ENCODE results near the gene LRRFIP1.
"Not testable (repeated sequence)": the region's sequence is repeated elsewhere in the genome, so short reads cannot be mapped to it uniquely, and the experiment has no call there.

LRRFIP1 gene

DNA sequence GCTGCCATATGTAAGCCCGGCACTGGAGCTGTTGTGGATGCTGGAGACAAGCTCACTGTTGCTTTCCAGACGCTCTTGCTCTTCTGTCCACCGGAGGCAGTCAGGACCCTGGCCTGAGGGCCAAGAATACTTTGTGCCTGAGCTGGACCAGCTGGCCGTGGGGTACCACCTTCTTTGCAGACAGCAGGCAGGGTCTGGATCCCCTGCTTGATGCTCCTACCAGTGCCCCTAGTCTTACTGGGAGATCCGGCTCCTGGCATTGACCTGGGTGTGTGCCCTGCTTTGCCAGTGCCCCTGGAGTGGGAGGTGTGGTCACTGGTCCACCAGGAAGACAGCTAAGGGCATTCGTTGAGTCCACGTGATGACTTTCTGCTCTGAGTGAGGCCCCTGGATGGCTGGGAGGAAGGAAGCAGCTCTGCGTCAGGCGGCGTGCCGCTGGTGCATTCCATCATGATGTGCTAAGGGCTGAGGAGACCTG, 59.3 kb downstream of the LRRFIP1 start:
- in situ Hi-C loops (cut with HindIII; ENCODE audit: low pct_unique_long_range_greater_than_20kb, low sequenced_read_pairs) = no loop called here
- no peak for DNase-seq (ENCODE audit: low read depth in 1 of 2, low spot score in 1 of 2)
- TF ChIP-seq JUND (IDR thresholded peaks at IDR 0.05; ENCODE audit: low read depth) = no peak

DNA sequence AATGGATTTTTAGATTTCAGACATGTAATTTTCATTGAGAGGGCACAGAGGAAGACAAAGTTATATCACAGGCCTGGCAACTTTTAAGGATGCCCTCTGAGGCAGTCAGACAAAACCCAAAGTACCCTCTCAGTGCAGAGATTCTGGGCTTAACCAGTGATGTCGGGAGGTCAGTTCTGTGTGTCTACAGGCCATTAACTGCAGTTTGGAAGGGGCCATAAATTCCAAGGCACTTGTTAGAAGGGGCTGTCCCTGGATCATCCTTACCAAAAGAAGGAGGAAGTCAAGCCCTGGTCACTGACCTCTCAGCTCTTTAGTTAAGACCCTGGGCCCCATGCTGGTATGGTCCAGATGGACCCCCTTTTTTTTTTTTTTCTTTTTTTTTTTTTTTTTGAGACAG, 60.7 kb downstream of the LRRFIP1 start:
- in situ Hi-C loops (cut with HindIII; ENCODE audit: low pct_unique_long_range_greater_than_20kb, low sequenced_read_pairs) = no loop called here
- no peak for DNase-seq (ENCODE audit: low read depth in 1 of 2, low spot score in 1 of 2)
- no peak for TF ChIP-seq JUND (IDR thresholded peaks at IDR 0.05; ENCODE audit: low read depth)

GRCh38 chr2:237688541-237688940, 61.2 kb downstream of the LRRFIP1 start:
- in situ Hi-C loops (cut with HindIII; ENCODE audit: low pct_unique_long_range_greater_than_20kb, low sequenced_read_pairs); DNase-seq (ENCODE audit: low read depth in 1 of 2, low spot score in 1 of 2): not testable (repeated sequence)

- TF ChIP-seq JUND (IDR thresholded peaks at IDR 0.05; ENCODE audit: low read depth) = no peak
- in situ Hi-C loops (cut with HindIII; ENCODE audit: low pct_unique_long_range_greater_than_20kb, low sequenced_read_pairs) = no loop called here
- no peak for DNase-seq (ENCODE audit: low read depth in 1 of 2, low spot score in 1 of 2)
These were observed 62.1 kb downstream of the LRRFIP1 start for GRCh38 chr2:237689336-237690131.

- in situ Hi-C loops (cut with HindIII; ENCODE audit: low pct_unique_long_range_greater_than_20kb, low sequenced_read_pairs) = no loop called here
- no peak for TF ChIP-seq JUND (IDR thresholded peaks at IDR 0.05; ENCODE audit: low read depth)
- no peak for DNase-seq (ENCODE audit: low read depth in 1 of 2, low spot score in 1 of 2)
These were observed 63.9 kb downstream of the LRRFIP1 start for GRCh38 chr2:237691029-237691907.

- peak; percentile 72 to 92 for DNase-seq (ENCODE audit: low read depth in 1 of 2, low spot score in 1 of 2)
These were observed 64.7 kb downstream of the LRRFIP1 start for GRCh38 chr2:237691908-237692600.

DNA sequence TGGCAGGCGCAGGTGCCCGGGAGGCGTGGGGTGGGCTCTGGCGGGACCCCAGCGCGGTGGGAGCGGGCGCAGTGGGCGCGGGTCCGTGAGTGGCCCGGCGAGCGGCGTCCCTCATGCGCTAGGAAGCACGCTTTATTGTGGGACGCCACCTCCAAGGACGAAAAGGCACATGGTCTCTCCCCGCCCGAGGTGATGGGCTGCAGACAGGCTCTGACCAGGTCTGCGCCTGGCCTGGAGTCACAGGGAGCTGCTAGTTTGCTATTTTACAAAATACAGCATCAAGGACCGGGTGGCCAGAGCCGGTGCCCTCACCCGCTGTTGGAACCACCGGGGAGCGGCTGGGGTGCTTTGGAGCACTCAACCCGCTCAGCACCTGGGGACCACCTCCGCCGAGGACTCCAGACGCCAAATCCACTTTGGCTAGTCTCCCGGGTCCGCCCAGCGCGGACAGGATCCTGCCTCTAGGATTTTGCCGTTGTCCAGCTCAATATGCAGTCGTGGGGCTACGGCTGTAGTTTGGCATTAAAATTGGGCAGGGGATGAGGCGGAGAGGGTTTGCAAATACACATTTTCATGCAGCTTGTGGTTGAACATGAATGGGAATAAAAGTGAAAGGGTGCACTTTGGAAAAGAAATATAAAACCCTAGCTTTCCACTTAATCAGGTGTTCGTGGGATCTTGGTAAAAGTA, 65.4 kb downstream of the LRRFIP1 start:
- no peak for DNase-seq (ENCODE audit: low read depth in 1 of 2, low spot score in 1 of 2)
- no peak for TF ChIP-seq JUND (IDR thresholded peaks at IDR 0.05; ENCODE audit: low read depth)
- in situ Hi-C loops (cut with HindIII; ENCODE audit: low pct_unique_long_range_greater_than_20kb, low sequenced_read_pairs) = no loop called here

More at GRCh38 chr2:237691908-237692600, 64.7 kb downstream of the LRRFIP1 start:
- in situ Hi-C loops (cut with HindIII; ENCODE audit: low pct_unique_long_range_greater_than_20kb, low sequenced_read_pairs) = no loop called here
- no peak for TF ChIP-seq JUND (IDR thresholded peaks at IDR 0.05; ENCODE audit: low read depth)

DNA sequence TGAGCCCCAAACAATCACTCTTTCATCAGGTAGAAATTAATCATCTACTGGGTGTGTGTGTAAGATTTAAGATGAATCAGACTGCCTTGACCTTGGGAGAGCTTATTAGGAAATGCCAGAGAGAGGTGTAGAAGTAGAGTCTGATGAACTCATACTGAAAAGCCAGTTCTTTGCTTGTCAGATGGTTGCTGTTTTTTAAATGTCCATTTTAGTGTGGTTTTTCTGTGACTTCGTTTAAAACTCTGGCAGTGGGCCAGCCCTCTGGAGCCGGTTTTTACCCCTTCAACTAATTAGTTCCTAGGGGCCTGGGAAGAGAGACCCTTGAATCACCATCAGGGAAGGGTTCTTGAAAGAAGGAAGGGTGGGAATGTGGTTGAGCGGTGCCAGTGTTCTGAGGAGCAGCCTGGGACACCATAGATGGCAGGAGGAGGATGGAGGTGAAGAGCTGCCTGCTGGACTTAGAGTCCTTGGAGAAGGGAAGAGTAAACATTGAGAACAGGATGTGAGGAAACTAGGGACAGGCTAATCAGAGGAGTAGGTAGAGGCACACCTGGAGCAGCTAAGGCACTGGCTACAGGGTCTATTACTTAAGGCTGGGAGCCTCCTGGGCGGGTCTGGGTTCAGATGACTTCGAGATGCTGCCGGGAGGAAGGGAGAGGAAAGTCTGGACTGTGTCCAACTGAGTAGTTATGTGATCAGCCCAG, 66.1 kb downstream of the LRRFIP1 start:
- TF ChIP-seq JUND (IDR thresholded peaks at IDR 0.05; ENCODE audit: low read depth) = no peak
- no peak for DNase-seq (ENCODE audit: low read depth in 1 of 2, low spot score in 1 of 2)
- in situ Hi-C loops (cut with HindIII; ENCODE audit: low pct_unique_long_range_greater_than_20kb, low sequenced_read_pairs) = no loop called here

- no peak for TF ChIP-seq JUND (IDR thresholded peaks at IDR 0.05; ENCODE audit: low read depth)
- DNase-seq (ENCODE audit: low read depth in 1 of 2, low spot score in 1 of 2) = no peak
These were observed 67.2 kb downstream of the LRRFIP1 start for GRCh38 chr2:237694415-237695194.

DNA sequence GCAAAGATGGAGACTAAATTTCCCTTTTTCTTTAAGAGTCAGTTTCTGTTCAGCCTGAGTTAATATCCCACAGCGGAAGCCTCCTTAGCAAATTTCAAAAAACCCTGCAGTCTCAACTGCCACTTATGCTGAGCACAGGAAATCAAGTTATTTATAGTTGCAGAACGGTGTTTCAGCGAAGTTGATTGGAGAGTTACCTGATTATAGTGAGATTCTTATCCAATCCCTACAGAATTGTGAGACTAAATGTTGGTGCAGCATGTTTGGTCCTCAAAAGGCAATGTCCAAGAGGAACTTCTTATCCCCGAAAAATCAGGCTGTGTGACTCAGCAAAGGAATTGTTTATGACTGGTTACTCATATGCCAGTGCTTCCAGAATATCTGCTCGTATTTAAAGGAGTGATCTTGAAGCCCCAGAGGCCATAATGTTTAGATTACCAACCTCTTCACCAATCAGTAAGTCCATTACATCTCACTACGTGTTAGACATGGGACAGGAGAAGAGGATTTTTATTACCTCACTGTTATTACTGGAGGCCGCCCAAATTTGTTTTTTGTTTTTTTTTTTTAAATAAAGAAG, 67.9 kb downstream of the LRRFIP1 start:
- in situ Hi-C loops (cut with HindIII; ENCODE audit: low pct_unique_long_range_greater_than_20kb, low sequenced_read_pairs) = no loop called here
- DNase-seq (ENCODE audit: low read depth in 1 of 2, low spot score in 1 of 2) = no peak
- TF ChIP-seq JUND (IDR thresholded peaks at IDR 0.05; ENCODE audit: low read depth) = no peak

More at GRCh38 chr2:237694415-237695194, 67.2 kb downstream of the LRRFIP1 start:
- in situ Hi-C loops (cut with HindIII; ENCODE audit: low pct_unique_long_range_greater_than_20kb, low sequenced_read_pairs) = no loop called here

All from T47D (cell line).